Measurements from ENCODE around the gene GLCCI1. TPM values are rescaled to one million over a fixed set of nuclear protein-coding genes. Genes with fewer than 3 reads are reported as not detected.

GLCCI1 gene
- total RNA-seq, 4 donors from 2014 or later, result 17.5 to 27.1 (median 20.7) TPM

DNA sequence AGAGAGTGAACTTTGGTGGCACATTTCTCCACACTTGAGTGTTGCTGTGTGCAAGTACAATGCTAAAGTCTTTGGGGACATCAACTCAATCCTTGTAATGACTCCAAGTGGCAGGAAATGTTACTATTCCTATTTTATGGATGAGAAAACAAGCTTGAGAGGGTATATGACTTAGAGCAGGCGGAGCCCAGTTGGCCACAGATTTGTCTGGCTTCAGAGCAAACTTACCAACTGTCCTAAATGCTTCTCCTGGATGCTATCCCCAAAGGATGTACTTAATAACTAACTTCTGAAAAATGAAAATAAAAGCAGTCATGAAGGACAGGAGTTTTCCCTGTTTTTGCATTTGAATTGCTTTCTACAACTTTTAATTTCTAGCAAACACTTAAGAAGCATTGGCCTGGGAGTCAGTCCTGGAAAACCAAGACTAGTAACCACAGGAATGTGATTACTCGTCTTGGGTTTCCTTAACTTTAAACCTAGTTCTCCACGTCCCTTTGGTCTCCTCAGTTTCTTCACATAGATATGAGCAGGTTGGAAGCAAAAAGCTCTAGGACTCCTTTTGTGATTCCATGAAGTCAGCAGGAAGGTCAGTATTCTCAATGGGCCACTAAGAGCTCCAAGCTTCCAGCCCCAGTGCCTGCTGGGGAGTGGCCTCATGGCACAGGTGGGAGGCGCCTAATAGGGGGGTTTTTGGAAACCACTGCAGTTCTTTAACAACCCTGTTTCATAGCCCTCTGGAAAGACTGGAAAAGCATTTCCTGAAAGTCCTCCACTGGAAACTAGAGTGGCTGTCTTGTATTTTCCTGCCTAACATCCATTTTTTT is 140.8 kb downstream of the GLCCI1 start:
- 60 to 63% methylated on average over 4 of the region's 4 CpGs for WGBS, 2 donors
- DNase-seq (ENCODE audit: low spot score in 2 of 2), result no peak
- H3K4me3 ChIP-seq (ENCODE audit: low read depth, poor library complexity, severe bottlenecking), result no peak overlapping the region
- TF ChIP-seq POLR2A (IDR thresholded peaks at IDR 0.05), result no peak
- intact Hi-C loops (cut with DNase I; ENCODE audit: low total_unique reads), result no loop called here

DNA sequence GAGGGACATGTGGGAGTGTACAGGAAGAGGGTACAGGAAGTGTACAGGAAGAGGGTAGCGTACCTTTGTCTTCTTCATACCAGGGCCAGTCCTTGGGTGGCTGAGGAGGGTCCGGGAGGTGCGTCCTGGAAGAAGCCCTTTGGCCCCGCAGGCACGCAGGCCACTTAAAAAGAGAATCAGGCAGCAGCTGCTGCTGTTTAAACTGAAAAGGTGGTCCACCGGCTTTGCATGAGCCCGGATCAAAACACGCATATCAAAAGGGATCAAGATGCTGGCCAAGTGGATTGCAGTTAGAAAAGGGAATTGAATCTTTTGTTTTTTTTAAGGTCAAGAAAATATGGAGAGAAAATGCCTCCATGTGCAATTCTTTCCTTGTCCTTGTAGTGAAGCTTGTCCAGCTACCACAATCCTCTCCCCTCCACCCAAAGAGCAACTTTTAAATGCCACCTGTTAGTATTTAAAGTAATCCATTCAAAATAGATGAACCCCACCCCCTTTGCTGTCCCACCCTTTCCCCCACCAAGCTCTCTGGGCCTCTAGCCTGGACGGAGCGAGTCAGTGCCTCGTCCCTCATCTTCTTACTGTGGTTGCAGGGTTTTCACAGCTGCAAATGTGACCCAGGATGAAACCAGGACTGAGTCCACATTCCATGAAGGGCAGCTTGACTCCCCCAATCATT is 142.8 kb downstream of the GLCCI1 start:
- TF ChIP-seq CTCF (IDR thresholded peaks at IDR 0.05) (no peak), POLR2A (IDR thresholded peaks at IDR 0.05) (no peak)
- WGBS, 2 donors, result 71 to 80% methylated on average over 11 of the region's 11 CpGs
- no peak for DNase-seq (ENCODE audit: low spot score in 2 of 2)
- H3K4me3 ChIP-seq (ENCODE audit: low read depth, poor library complexity, severe bottlenecking), result no peak overlapping the region
- intact Hi-C loops (cut with DNase I; ENCODE audit: low total_unique reads), result no loop called here

GRCh38 chr7:8112685-8113084 is 144.1 kb downstream of the GLCCI1 start:
- WGBS, 2 donors, result 100% methylated on average over 1 to 2 of the region's 2 CpGs
- no peak overlapping the region for H3K4me3 ChIP-seq (ENCODE audit: low read depth, poor library complexity, severe bottlenecking)
- no peak for TF ChIP-seq CTCF (IDR thresholded peaks at IDR 0.05)
- TF ChIP-seq POLR2A (IDR thresholded peaks at IDR 0.05), result no peak
- intact Hi-C loops (cut with DNase I; ENCODE audit: low total_unique reads), result no loop called here
- no peak for DNase-seq (ENCODE audit: low spot score in 2 of 2)

DNA sequence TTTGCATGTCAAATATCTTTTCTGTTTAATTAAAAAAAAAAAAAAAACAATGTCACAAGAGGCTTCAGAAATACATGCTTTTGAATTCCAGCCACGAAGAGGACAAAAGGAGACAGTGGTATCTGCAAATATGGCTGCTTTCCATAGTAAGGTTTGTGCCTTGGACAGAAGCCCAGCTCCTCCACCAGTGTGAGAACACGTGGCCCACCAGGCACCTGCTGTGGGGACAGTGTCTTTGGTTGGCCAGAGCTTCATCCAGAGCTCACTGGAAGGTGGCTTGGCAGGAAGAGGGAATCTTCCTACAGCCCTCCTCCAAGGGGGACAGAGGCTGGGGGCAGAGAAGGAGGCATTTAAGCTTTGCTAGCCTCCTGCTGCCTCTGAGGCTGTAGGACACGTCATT is 144.6 kb downstream of the GLCCI1 start:
- intact Hi-C loops (cut with DNase I; ENCODE audit: low total_unique reads), result no loop called here
- no peak overlapping the region for H3K4me3 ChIP-seq (ENCODE audit: low read depth, poor library complexity, severe bottlenecking)
- WGBS, 2 donors, result 88 to 93% methylated on average over 3 of the region's 3 CpGs
- TF ChIP-seq POLR2A (IDR thresholded peaks at IDR 0.05) (no peak), CTCF (IDR thresholded peaks at IDR 0.05) (no peak)
- DNase-seq (ENCODE audit: low spot score in 2 of 2), result no peak

DNA sequence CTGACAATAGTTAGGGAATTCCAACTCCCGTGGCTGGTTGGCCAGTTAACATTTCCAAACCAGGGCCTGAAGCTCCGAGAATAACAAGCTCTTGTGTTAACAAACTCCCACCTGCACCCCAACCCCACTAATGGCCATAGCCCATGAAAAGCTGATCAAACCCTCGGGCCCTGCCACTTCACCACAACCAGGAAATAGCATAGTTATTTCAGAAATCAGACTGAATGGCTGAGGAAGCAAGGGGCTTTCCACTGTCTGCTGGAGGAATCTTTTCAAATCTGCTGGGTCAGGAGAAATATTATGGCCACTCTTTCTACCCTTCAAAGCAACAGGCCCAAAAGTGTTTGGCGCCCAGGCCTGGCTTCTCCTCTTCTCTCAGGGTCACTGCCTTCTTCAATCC is 145.6 kb downstream of the GLCCI1 start:
- DNase-seq (ENCODE audit: low spot score in 2 of 2), result no peak
- TF ChIP-seq CTCF (IDR thresholded peaks at IDR 0.05), result no peak
- TF ChIP-seq POLR2A (IDR thresholded peaks at IDR 0.05), result no peak
- WGBS, 2 donors, result 84 to 89% methylated on average over 4 of the region's 4 CpGs
- intact Hi-C loops (cut with DNase I; ENCODE audit: low total_unique reads), result no loop called here
- no peak overlapping the region for H3K4me3 ChIP-seq (ENCODE audit: low read depth, poor library complexity, severe bottlenecking)

- intact Hi-C loops (cut with DNase I; ENCODE audit: low total_unique reads), result no loop called here
- 74 to 75% methylated on average over 3 of the region's 3 CpGs for WGBS, 2 donors
- TF ChIP-seq POLR2A (IDR thresholded peaks at IDR 0.05), result no peak
- no peak for TF ChIP-seq CTCF (IDR thresholded peaks at IDR 0.05)
- no peak overlapping the region for H3K4me3 ChIP-seq (ENCODE audit: low read depth, poor library complexity, severe bottlenecking)
- DNase-seq (ENCODE audit: low spot score in 2 of 2), result no peak
Observed at GRCh38 chr7:8115547-8116402, 147.2 kb downstream of the GLCCI1 start.

Measured in lower leg skin (tissue), 4 donors.